Measurements from ENCODE around the gene RANBP17. TPM values are rescaled to one million over a fixed set of nuclear protein-coding genes. Genes with fewer than 3 reads are reported as not detected.
"Not testable (repeated sequence)": the region's sequence is repeated elsewhere in the genome, so short reads cannot be mapped to it uniquely, and the experiment has no call there.

Gene RANBP17
- total and polyA plus RNA-seq, 12 donors = 0.55 to 12.9 (median 5.9) TPM

- Histone ChIP-seq H3K9me3 (no peaks in the 10 kb centered on the region), H3K27me3 (no peaks in the 10 kb centered on the region), H3K4me3 (no peak overlapping the region), H3K4me1 (peaks cover 0 to 9% (median 0%) of the 10 kb centered on the region in 9 donors), H3K36me3 (no peaks in the 10 kb centered on the region), H3K27ac (no peak overlapping the region)
- 26 to 43% methylated on average over 3 of the region's 3 CpGs for WGBS, 2 donors
- DNase-seq = no peak
- intact Hi-C loops (cut with DNase I) = no loop called here
- no peak for TF ChIP-seq CTCF (IDR thresholded peaks at IDR 0.05)
- no peak for ATAC-seq
Measured at GRCh38 chr5:170960567-170960966, 98.7 kb downstream of the RANBP17 start.

GRCh38 chr5:170963521-170963920 is 101.7 kb downstream of the RANBP17 start:
- ATAC-seq (no peak), DNase-seq (no peak)
- no peaks in the 10 kb centered on the region for H3K9me3 ChIP-seq
- 77 to 84% methylated on average over 5 of the region's 5 CpGs for WGBS, 2 donors
- no peaks in the 10 kb centered on the region for H3K36me3 ChIP-seq
- intact Hi-C loops (cut with DNase I) = no loop called here
- no peak overlapping the region for H3K27ac ChIP-seq
- TF ChIP-seq CTCF (IDR thresholded peaks at IDR 0.05) = no peak
- H3K4me1 ChIP-seq = peaks cover 0 to 9% (median 0%) of the 10 kb centered on the region in 9 donors
- no peaks in the 10 kb centered on the region for H3K27me3 ChIP-seq
- H3K4me3 ChIP-seq = no peak overlapping the region

GRCh38 chr5:170974461-170974860 is 112.6 kb downstream of the RANBP17 start:
- H3K27ac ChIP-seq = no peak overlapping the region
- no peak overlapping the region for H3K4me3 ChIP-seq
- H3K4me1 ChIP-seq = no peaks in the 10 kb centered on the region
- H3K36me3 ChIP-seq = no peaks in the 10 kb centered on the region
- no peaks in the 10 kb centered on the region for H3K27me3 ChIP-seq
- no peak for TF ChIP-seq CTCF (IDR thresholded peaks at IDR 0.05)
- DNase-seq (no peak), ATAC-seq (peak in 1 of 8 donors; percentile 63)
- H3K9me3 ChIP-seq = peaks cover 0 to 7% (median 0%) of the 10 kb centered on the region in 11 donors
- intact Hi-C loops (cut with DNase I) = no loop called here

DNA sequence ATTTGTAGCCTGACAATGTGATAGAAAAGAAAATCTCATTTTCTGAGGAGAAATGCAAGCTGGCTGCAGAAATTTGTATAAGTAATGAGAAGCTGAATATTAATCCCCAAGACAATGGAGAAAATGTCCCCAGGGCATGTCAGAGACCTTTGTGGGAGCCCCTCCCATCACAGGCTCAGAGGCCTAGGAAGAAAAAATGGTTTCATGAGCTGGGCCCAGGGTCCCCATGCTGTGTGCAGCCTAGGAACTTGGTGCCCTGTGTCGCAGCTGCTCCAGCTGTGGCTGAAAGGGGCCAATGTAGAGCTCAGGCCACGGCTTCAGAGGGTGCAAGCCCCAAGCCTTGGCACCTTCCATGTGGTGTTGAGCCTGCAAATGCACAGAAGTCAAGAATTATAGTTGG is 118.4 kb downstream of the RANBP17 start:
- 98 to 100% methylated on average over 2 of the region's 2 CpGs for WGBS, 2 donors
- H3K27ac ChIP-seq, ATAC-seq: not testable (repeated sequence)

DNA sequence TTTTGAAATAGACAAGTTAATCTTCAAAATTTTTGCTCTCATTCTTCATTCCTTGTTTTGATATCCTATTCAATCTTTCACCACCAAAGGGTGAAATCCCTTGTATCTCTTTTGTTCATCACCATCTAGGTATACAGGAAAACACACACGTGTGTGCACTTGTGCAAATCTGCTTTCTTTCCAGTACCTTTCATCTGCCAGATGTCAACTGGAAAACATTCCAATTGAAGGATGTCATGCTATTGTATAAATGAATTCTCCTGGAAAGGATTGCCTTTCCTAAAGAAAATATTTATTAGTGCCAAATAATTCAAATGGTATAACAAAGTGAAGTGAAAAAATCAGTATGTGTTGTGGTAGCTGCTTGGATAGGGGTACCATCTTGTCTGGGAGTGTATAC is 123.7 kb downstream of the RANBP17 start:
- no peak overlapping the region for H3K27ac ChIP-seq
- H3K4me1 ChIP-seq = no peaks in the 10 kb centered on the region
- intact Hi-C loops (cut with DNase I) = no loop called here
- no peaks in the 10 kb centered on the region for H3K27me3 ChIP-seq
- no peaks in the 10 kb centered on the region for H3K36me3 ChIP-seq
- DNase-seq (no peak), ATAC-seq (no peak)
- H3K4me3 ChIP-seq = no peak overlapping the region
- TF ChIP-seq CTCF (IDR thresholded peaks at IDR 0.05) = no peak
- H3K9me3 ChIP-seq = peaks cover 0 to 9% (median 4%) of the 10 kb centered on the region in 11 donors
- 51 to 64% methylated on average over 1 of the region's 1 CpG for WGBS, 2 donors

More for the DNA sequence above, 118.4 kb downstream of the RANBP17 start:
- intact Hi-C loops (cut with DNase I); H3K27me3 ChIP-seq; H3K36me3 ChIP-seq; H3K4me3 ChIP-seq; DNase-seq; H3K4me1 ChIP-seq: not testable (repeated sequence)
- H3K9me3 ChIP-seq = peaks cover 0 to 21% (median 7%) of the 10 kb centered on the region in 11 donors
